Measurements from ENCODE around the gene MPEG1. TPM values are rescaled to one million over a fixed set of nuclear protein-coding genes. Genes with fewer than 3 reads are reported as not detected.

Gene MPEG1
- polyA plus RNA-seq, 3 donors = 2.3 to 13.5 (median 11.8) TPM

DNA sequence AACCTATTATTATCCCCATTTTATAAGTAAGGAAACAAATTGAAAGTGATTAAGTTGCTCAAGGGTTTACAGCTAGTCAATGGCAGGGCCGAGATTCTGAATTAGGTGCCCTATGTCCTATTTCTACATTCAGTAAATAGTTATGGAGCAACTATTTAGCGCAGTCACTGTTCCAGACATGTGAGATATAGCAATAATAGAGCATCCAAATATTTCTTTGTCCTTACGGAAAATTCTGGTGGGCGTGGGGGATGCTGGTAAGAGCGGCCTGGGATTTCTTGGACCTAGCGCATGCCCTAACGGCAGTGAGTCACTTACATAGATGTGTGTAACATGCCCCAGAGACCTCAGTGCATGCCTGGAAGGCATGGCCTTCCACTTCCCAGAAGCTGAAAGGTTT is 36.4 kb downstream of the MPEG1 start:
- 70 to 81% (median 79%) methylated on average over 7 of the region's 7 CpGs for WGBS, 3 donors
- no peak overlapping the region for H3K27ac ChIP-seq (ENCODE audit: low read depth, low read length)

DNA sequence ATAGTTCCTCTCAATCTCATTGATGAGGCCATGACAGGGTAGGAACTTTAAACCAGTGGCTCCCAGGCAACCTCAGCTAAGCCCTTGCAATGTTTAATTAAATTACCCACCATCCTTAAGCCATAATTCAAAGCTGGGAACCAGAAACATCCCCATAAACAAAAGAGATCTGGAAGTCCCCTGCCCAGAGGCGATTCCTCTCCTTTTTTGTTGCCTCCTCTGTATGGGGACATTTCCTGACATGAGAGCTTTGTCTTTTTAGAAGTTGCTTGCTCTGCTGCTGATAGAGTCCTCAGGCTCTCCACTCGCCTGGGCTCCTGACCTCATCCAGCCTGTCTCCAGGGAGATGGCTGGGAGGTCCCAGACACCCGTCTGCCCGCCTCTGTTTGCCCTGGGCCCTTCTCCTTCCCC is 37.6 kb downstream of the MPEG1 start:
- WGBS, 3 donors = 46 to 86% (median 62%) methylated on average over 4 of the region's 4 CpGs
- H3K27ac ChIP-seq (ENCODE audit: low read depth, low read length) = no peak overlapping the region

DNA sequence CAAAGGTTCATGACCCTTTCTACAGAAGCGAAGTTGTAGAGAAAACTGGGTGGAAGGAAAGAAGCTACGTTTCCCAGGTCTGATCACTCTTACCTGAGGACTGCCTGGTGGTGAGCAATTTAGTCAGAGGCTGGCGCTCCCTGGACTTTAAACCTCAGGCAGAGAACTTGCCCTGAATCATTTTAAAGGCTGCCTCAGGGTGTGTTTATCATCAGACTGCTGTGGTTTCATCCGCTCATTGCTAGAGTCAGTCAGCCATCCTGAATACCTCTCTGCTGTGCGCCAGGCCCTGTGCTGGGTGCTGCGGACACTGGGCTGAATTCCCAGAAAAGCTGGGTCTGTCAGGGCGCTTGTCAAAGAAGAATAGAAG is 38.1 kb downstream of the MPEG1 start:
- no peak overlapping the region for H3K27ac ChIP-seq (ENCODE audit: low read depth, low read length)
- 67 to 83% (median 75%) methylated on average over 7 of the region's 7 CpGs for WGBS, 3 donors

DNA sequence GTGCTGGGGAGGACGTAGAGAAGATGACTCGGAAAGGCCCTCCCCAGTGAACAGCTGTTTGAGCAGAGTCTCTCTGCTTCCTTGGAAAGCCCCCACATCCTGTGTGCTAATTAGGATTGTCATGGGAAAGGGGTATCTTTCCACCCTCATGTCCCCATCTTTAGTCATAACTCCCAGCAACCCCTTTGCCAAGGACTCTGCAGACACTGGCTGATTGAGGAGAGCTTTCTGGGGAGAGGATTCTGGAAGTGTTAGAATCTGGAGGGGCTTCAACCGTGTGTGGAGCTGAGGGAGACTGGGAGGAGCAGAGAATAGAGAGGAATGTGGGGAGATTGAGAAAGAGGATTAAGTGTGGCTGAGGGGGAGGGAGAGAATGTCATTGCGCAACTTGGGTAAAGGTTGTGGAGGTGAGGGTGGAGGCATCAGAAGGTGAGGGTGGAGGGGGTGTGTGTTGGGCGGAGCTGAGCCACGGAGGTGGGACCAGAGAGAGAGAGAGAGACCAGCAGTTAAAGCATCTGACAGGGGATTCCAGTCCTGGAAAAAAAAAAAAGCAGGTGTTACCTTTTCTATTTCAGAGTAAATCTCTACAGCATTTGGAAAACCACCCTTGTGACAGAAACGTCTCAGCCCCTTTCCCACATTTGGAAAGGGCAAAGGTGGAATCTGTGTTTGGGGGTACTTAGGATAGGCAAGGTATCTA is 38.6 kb downstream of the MPEG1 start:
- WGBS, 3 donors = 38 to 52% (median 39%) methylated on average over 7 of the region's 7 CpGs
- H3K27ac ChIP-seq (ENCODE audit: low read depth, low read length) = no peak overlapping the region

DNA sequence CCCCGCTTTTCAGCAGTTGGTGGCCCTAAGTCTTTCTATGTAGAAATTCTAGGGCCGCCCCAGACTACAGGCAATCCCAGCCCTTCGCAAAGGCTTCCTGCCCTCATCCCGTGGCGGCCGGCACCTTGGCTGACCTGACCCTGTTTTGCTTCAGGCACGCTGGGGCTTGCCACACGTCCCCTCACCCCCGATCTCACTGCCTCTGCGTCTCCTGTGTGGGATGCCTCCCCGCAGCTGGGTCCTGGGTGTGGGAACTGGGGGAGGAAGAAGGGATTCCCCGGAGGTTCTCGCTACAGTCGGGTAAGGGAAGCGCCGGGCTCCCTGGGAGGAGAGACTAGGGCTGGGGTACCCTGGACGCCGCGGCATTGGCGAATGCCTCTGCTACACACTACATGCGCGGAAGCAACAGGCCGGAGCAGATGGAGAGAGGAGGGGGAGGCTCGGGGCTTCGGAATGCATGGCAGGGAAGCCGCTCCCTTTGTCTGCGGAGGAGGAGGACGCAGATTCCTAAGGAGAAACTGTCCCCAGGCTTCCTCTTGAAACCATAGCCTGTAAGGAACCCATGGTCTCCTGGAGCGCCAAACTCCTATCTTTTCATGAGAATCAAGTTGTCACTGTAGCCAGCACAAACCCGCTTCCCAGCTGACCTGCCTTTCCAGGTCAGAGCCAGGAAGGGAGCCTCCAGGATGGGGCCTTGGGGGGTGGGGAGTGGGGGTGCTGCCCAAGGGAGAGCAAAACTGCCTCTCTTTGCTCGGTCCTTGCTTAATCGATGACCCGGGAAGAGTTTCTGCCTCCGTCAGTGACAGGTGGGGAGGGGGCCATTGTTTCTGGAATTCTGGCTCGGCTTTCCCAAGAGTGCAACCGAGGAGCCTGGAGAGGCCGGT is 39.4 kb downstream of the MPEG1 start:
- no peak overlapping the region for H3K27ac ChIP-seq (ENCODE audit: low read depth, low read length)

DNA sequence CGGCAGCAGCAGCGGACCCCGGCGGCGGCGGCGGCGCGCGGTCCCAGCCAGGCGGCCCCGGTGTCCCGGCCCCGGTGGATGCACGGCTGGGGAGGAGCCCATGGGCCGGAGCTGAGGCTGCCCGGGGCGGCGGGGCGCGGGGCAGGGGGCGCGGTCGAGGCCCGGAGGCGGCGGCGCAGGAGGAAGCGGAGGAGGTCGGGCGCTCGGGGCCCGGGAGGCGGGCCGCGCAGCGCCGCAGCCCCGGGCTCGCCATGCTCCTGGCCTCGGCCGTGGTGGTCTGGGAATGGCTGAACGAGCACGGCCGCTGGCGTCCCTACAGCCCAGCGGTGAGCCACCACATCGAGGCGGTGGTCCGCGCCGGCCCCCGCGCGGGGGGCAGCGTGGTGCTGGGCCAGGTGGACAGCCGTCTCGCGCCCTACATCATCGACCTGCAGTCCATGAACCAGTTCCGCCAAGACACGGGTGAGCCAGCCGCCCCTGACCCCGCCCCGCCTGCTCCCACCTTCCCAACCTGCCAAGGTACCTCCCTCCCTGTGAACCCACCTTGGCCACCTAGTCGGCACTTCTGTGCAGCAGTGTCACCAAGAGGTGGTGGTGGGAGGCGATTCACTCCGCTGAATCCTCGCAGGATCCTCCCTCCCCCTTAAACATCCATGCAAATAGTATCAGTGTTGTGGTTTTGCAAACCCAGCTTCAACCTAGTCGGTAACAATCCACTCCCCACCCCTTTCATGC is 40.2 kb downstream of the MPEG1 start:
- H3K27ac ChIP-seq (ENCODE audit: low read depth, low read length) = no peak overlapping the region
- WGBS, 3 donors = 0 to 1% (median 1%) methylated on average over 43 to 70 of the region's 70 CpGs

More for the DNA sequence above, 39.4 kb downstream of the MPEG1 start:
- 8 to 13% (median 11%) methylated on average over 37 of the region's 37 CpGs for WGBS, 3 donors

DNA sequence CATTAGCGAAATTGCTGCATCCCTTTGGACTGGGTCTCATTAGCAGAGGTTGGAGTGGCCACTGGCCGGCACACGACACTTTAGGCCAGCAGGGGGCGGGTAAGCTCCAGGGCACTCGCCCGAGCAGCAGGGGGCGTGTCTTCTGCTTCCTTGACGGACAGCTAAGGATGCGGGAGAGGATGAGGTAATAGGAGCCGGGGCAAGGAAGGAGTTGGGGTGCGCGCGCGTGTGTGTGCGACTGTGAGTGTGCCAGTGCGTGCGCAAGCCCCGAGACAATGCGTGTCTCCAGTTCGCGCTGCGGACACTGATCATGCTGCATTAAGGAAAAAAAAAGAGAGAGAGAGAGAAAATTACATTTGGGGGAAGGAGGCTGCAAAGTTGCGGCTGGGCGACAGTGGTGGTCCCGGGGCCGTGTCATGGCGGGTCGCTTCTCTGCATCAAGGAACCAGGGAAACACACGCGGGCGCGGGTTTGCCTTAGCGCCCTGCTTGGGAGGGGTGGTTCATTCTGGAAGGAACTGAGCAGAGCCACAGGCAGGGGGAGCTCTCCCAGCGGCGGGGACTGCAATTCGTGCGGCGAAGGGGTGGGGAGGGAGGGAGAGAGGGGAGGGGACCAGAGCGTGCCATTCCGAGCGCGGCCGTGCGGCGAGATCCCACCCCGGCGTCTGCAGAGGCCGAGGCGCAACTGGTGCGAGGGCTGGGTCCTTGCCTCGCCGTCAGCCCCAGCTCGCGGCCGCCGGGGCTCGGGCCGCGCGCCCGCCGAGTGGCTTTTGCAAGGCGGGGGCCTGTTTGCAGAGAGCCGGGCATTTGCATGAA is 41.0 kb downstream of the MPEG1 start, which contains the start of gene DTX4:
Gene DTX4, plus strand, starts transcription at position 625 of the 815 bp plus-strand sequence. CDS start 464 bp downstream, outside the sequence.
- no peak within 1 kb of the TSS for H3K27ac ChIP-seq (ENCODE audit: low read depth, low read length)
- 0 to 1% (median 0%) methylated on average over 63 to 64 of the region's 64 CpGs for WGBS, 3 donors

DNA sequence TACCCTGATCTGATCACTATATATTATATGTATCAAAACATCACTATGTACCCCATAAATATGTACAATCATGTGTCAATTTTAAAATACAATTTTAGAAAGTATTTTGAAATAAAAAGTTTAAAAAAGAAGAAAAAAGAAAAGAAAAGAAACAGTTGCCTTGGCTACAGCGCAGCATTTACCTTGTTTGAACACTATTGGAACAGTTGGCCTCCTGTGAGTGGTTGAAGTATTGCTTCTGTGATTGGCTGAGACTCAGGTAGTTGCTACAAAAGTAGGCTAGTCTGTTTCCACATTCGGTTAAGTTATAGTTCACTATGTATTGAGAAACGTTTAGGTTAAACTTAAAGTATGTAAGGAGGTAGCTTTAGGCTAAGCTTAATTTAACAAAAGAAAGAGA is 48.7 kb downstream of the MPEG1 start:
- WGBS, 3 donors = 62 to 76% (median 63%) methylated on average over 3 of the region's 3 CpGs
- H3K27ac ChIP-seq (ENCODE audit: low read depth, low read length) = no peak overlapping the region

Other genes starting within 250 kb of the MPEG1 start
- gene GLYATL1B, start 126.6 kb downstream of the MPEG1 start, polyA plus RNA-seq = not detected
- under 1 TPM in 2 of 3 donors, not detected in 1; 0.05 to 0.15 TPM for gene FAM111B, start 105.7 kb downstream of the MPEG1 start, polyA plus RNA-seq
- gene FAM111A, start 70.1 kb downstream of the MPEG1 start, polyA plus RNA-seq = 10 to 100 TPM in 2 of 3 donors, 1 to 10 TPM in 1; 5.6 to 19.2 (median 13.7) TPM
- gene DTX4, start 40.8 kb downstream of the MPEG1 start, polyA plus RNA-seq = 10 to 100 TPM in 1 of 3 donors, 1 to 10 TPM in 2; 5.2 to 41.4 (median 7.0) TPM
- gene OR5AN1, start 146.0 kb upstream of the MPEG1 start, polyA plus RNA-seq = not detected
- gene OR5A2, start 213.5 kb upstream of the MPEG1 start, polyA plus RNA-seq = under 1 TPM in 1 of 3 donors, not detected in 2; under 0.01 TPM
- not detected for gene OR5A1, start 223.5 kb upstream of the MPEG1 start, polyA plus RNA-seq
- not detected for gene OR4D6, start 244.0 kb upstream of the MPEG1 start, polyA plus RNA-seq

Data from adipose tissue (tissue), 3 donors.